HG03095 (cell line): ENCODE data around the gene KITLG.
"Not testable (repeated sequence)": the region's sequence is repeated elsewhere in the genome, so short reads cannot be mapped to it uniquely, and the experiment has no call there.

ENCODE experiments used
- ATAC-seq: cut with Tn5 transposase; IDR thresholded peaks from one replicate; pipeline ENCODE4 v1.9.1; 2021; ENCODE audit warnings: moderate library complexity; ENCODE audit not compliant: unreplicated experiment

Gene KITLG

GRCh38 chr12:88580051-88580871, at the start of gene KITLG:
TSS of gene KITLG (minus strand) at chr12:88580471. CDS start at chr12:88580278, 193 bp downstream.
- ATAC-seq = no peak

GRCh38 chr12:88628856-88629509, 48.7 kb upstream of the KITLG start:
- no peak for ATAC-seq

- not testable (repeated sequence) for ATAC-seq
Observed at GRCh38 chr12:88628035-88628434, 47.8 kb upstream of the KITLG start.

GRCh38 chr12:88627501-88627900, 47.2 kb upstream of the KITLG start:
- ATAC-seq = no peak

GRCh38 chr12:88625356-88625755, 45.1 kb upstream of the KITLG start:
- no peak for ATAC-seq

GRCh38 chr12:88624911-88625310, 44.6 kb upstream of the KITLG start:
- ATAC-seq = no peak

GRCh38 chr12:88623777-88624548, 43.7 kb upstream of the KITLG start:
- no peak for ATAC-seq

- ATAC-seq = no peak
Observed at GRCh38 chr12:88617352-88617751, 37.1 kb upstream of the KITLG start.

- ATAC-seq = no peak
Observed at GRCh38 chr12:88615490-88615889, 35.2 kb upstream of the KITLG start.

- ATAC-seq = no peak
Observed at GRCh38 chr12:88604646-88605045, 24.4 kb upstream of the KITLG start.

- no peak for ATAC-seq
Observed at GRCh38 chr12:88600272-88600671, 20.0 kb upstream of the KITLG start.

- ATAC-seq = no peak
Observed at GRCh38 chr12:88597365-88597764, 17.1 kb upstream of the KITLG start.

GRCh38 chr12:88595697-88596096, 15.4 kb upstream of the KITLG start:
- ATAC-seq = no peak

GRCh38 chr12:88594780-88595179, 14.5 kb upstream of the KITLG start:
- no peak for ATAC-seq

- ATAC-seq = no peak
Observed at GRCh38 chr12:88591343-88591742, 11.1 kb upstream of the KITLG start.

- ATAC-seq = no peak
Observed at GRCh38 chr12:88590851-88591250, 10.6 kb upstream of the KITLG start.

- no peak for ATAC-seq
Observed at GRCh38 chr12:88585077-88585476, 4.8 kb upstream of the KITLG start.

- no peak for ATAC-seq
Observed at GRCh38 chr12:88579601-88580050, 645 bp downstream of the KITLG start.

GRCh38 chr12:88579161-88579517, 1.1 kb downstream of the KITLG start:
- ATAC-seq = no peak

GRCh38 chr12:88578276-88579160, 1.8 kb downstream of the KITLG start:
- no peak for ATAC-seq

GRCh38 chr12:88577537-88577936, 2.7 kb downstream of the KITLG start:
- no peak for ATAC-seq
